Measurements from ENCODE around the gene SLC9A9.

GRCh38 chr3:143608966-143609365 is 239.3 kb downstream of the SLC9A9 start:
- no peak for TF ChIP-seq POLR2A (IDR thresholded peaks at IDR 0.05)
- TF ChIP-seq CTCF (IDR thresholded peaks at IDR 0.05 in 8 of 11, conservative IDR thresholded peaks at IDR 0.05 in 3 of 11), result no peak
